ENCODE results near the gene DOCK10. TPM values are rescaled to one million over a fixed set of nuclear protein-coding genes. Genes with fewer than 3 reads are reported as not detected.

Gene DOCK10
- 30.9 TPM for total RNA-seq

GRCh38 chr2:225041851-225042799, at the start of gene DOCK10:
Gene DOCK10 (minus strand): TSS chr2:225042468. CDS start chr2:225042374, 94 bp downstream.
- no peaks in the 10 kb centered on the region for H3K27me3 ChIP-seq
- peak within 1 kb of the TSS in 1 of 2 donors; percentile 43 for H3K27ac ChIP-seq
- TF ChIP-seq, protein P1, sequence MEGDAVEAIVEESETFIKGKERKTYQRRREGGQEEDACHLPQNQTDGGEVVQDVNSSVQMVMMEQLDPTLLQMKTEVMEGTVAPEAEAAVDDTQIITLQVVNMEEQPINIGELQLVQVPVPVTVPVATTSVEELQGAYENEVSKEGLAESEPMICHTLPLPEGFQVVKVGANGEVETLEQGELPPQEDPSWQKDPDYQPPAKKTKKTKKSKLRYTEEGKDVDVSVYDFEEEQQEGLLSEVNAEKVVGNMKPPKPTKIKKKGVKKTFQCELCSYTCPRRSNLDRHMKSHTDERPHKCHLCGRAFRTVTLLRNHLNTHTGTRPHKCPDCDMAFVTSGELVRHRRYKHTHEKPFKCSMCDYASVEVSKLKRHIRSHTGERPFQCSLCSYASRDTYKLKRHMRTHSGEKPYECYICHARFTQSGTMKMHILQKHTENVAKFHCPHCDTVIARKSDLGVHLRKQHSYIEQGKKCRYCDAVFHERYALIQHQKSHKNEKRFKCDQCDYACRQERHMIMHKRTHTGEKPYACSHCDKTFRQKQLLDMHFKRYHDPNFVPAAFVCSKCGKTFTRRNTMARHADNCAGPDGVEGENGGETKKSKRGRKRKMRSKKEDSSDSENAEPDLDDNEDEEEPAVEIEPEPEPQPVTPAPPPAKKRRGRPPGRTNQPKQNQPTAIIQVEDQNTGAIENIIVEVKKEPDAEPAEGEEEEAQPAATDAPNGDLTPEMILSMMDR (IDR thresholded peaks at IDR 0.05), result no peak

DNA sequence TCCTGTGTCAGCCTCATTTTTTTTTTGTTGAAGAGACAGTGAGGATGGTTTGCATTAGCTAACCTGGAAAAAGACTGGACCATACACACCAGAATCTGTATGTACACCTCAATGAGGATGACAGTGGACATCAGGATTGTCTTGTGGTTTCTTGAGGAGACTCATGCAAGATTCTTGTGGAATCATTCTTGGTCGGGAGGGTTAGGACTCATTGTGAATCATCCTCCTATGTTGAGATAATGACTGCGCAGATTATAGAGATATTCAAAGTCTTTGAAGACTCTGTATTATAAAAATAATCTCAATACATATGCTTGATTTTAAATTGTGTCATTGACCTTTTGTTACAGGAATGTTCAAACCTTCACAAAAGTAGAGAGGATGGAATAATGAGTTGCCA, 49.1 kb upstream of the DOCK10 start:
- H3K4me3 ChIP-seq, result no peak overlapping the region
- DNase-seq (ENCODE audit: low spot score in 2 of 2), result no peak
- H3K36me3 ChIP-seq, result no peaks in the 10 kb centered on the region
- no peaks in the 10 kb centered on the region for H3K4me1 ChIP-seq
- intact Hi-C loops (cut with DNase I), result no loop called here
- TF ChIP-seq, protein P1 (IDR thresholded peaks at IDR 0.05), result no peak
- H3K27ac ChIP-seq, result no peak overlapping the region
- H3K27me3 ChIP-seq, result no peaks in the 10 kb centered on the region
- H3K9me3 ChIP-seq, result no peaks in the 10 kb centered on the region

More at GRCh38 chr2:225041851-225042799, at the start of gene DOCK10:
- no peak for DNase-seq (ENCODE audit: low spot score in 2 of 2)
- Histone ChIP-seq H3K4me1 (peaks cover 0 to 3% of the 10 kb centered on the region in 2 donors), H3K4me3 (peak within 1 kb of the TSS; percentile 76 to 96), H3K9me3 (no peaks in the 10 kb centered on the region), H3K36me3 (no peaks in the 10 kb centered on the region)
- intact Hi-C loops (cut with DNase I), result no loop called here

GRCh38 chr2:225090746-225091145, 48.5 kb upstream of the DOCK10 start:
- DNase-seq (ENCODE audit: low spot score in 2 of 2), result no peak
- intact Hi-C loops (cut with DNase I), result no loop called here
- Histone ChIP-seq H3K36me3 (no peaks in the 10 kb centered on the region), H3K4me1 (no peaks in the 10 kb centered on the region), H3K4me3 (no peak overlapping the region), H3K27me3 (no peaks in the 10 kb centered on the region), H3K27ac (no peak overlapping the region), H3K9me3 (no peaks in the 10 kb centered on the region)
- TF ChIP-seq, protein P1 (IDR thresholded peaks at IDR 0.05), result no peak

DNA sequence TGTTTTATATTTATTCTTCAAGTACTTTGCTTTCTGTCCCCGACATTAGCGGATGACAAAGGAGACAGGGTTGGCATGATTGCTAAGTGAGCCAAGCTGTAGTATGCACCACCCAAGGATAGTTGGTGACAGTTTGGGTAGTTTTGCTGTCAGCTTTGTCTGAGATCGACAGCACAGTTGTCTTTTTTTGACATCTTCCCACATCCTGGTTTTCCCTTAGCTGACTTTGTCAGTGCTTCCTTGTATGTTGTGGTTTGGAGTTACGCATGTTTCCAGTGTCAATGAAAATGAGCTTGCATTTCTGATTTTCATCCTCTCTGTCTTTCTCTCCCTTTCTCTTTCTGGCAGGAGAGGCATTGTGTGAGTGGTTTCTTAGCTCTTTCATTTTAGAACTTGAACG, 44.6 kb upstream of the DOCK10 start:
- Histone ChIP-seq H3K27ac (no peak overlapping the region), H3K4me3 (no peak overlapping the region), H3K36me3 (no peaks in the 10 kb centered on the region), H3K9me3 (no peaks in the 10 kb centered on the region), H3K4me1 (no peaks in the 10 kb centered on the region), H3K27me3 (no peaks in the 10 kb centered on the region)
- TF ChIP-seq, protein P1 (IDR thresholded peaks at IDR 0.05), result no peak
- intact Hi-C loops (cut with DNase I), result no loop called here
- no peak for DNase-seq (ENCODE audit: low spot score in 2 of 2)

DNA sequence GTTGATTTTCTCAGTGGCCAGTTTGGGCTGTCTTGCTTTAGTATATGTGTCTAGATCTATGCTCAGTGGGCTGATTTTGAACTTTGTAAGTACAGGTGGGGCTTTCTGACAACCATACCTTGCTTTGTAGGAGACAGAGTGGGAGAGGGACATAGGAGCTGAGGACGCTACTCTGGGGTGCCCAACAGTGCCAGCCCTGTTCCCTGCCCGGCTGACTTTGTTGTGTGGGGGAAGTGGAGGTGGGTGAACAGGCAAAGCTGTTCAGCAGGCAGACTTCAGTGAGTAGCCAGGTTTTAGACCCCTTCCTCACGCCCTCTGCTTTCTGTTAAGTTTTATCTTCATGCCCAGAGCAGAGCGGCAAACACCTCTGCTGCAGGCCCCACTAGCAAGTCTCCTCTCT, 44.2 kb upstream of the DOCK10 start:
- H3K27me3 ChIP-seq, result no peaks in the 10 kb centered on the region
- H3K4me1 ChIP-seq, result no peaks in the 10 kb centered on the region
- no peak for DNase-seq (ENCODE audit: low spot score in 2 of 2)
- no peak overlapping the region for H3K27ac ChIP-seq
- TF ChIP-seq, protein P1 (IDR thresholded peaks at IDR 0.05), result no peak
- intact Hi-C loops (cut with DNase I), result no loop called here
- no peak overlapping the region for H3K4me3 ChIP-seq
- H3K36me3 ChIP-seq, result no peaks in the 10 kb centered on the region
- H3K9me3 ChIP-seq, result no peaks in the 10 kb centered on the region
